ENCODE results near the gene FAM227B. TPM values are rescaled to one million over a fixed set of nuclear protein-coding genes. Genes with fewer than 3 reads are reported as not detected.
A peak's percentile ranks its signal among the peaks of the same experiment; 100 is the strongest.
"Not testable (repeated sequence)": the region's sequence is repeated elsewhere in the genome, so short reads cannot be mapped to it uniquely, and the experiment has no call there.

The FAM227B gene, protein sequence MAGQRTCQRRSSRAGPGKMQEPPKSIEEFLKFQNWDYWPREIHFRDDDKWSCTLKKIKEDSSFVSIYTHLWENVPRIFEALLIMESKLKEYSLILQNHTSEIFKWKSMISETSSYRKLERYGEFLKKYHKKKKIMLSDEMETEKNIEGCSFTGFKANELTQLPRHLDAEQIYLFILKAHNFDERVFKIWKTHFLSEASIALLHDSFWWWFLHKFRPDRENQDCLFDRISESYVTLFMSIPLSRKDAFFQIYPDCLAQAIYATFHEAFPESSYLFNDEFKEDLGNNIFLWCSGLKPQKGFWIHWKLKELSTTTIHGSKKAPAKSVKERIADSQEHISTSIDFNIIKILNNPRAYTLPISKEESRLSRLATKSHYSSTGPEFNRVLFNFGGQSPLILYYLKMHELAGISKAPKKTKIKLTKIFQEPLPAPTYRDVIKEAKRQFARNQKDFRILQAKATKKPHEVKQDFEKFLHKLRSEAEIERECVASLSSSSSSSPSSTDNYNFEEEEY
- 2.6 and 3.2 TPM in 2 replicates for total RNA-seq (2014; rRNA removed; shearing (Covaris generic))
- 3.3 and 4.1 TPM in 2 replicates for polyA plus RNA-seq (2015; cell fraction: cytosol; rRNA removed)
- polyA plus RNA-seq (2015; cell fraction: nucleus; rRNA removed) = 0.93 and 5.1 TPM in 2 replicates

DNA sequence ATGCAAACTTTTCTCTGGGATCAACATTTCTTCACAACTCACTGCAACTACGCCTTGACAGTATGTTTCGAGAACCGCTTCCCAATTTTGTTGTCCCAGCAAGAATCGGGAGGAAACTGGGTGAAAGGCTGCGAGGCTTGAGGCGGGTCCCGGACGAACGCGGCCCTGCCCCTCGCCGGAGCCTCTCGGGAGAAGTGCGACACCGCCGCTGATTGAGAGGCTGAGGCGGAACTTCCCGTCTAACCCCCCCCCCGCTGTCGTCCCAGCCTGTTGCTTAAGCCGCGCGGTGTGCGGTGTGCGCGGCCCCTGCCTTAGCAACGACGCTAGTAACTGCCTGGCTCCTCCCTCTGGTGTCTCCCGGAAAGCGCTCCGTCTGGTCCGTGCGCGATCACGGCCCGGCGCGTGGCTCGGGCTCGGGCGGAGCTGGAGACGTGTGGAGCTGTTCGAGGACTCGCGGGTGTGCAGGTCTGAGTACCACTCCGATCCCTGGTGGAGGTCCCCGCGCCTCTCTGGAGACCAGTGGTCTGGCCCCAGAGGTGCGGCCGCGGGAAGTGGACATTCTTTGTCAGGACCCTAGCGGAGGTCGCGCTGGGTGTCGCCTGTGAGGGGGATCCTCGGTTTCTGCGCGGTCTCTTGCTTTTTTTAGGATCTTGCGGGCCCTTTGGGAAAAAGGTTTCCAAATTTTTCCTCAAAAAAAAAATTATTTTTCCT lies at the start of gene FAM227B, which contains the start of gene DTWD1:
Gene FAM227B, minus strand, starts transcription at position 161 of the 711 bp plus-strand sequence. CDS start 5,647 bp downstream, outside the sequence.
Gene DTWD1, plus strand, starts transcription at position 391 of the 711 bp plus-strand sequence. CDS start 4,120 bp downstream, outside the sequence.
- in situ Hi-C loops (cut with HindIII; ENCODE audit: low pct_unique_long_range_greater_than_20kb, low sequenced_read_pairs) = no loop called here

GRCh38 chr15:49669288-49669687 lies 48.7 kb upstream of the FAM227B start:
- in situ Hi-C loops (cut with HindIII; ENCODE audit: low pct_unique_long_range_greater_than_20kb, low sequenced_read_pairs) = no loop called here

More for the DNA sequence above, at the start of gene FAM227B, which contains the start of gene DTWD1:
- DNase-seq (ENCODE audit: low read depth, low spot score) = peak; percentile 96

GRCh38 chr15:49666486-49666885 lies 45.9 kb upstream of the FAM227B start:
- in situ Hi-C loops (cut with HindIII; ENCODE audit: low pct_unique_long_range_greater_than_20kb, low sequenced_read_pairs); DNase-seq (ENCODE audit: low read depth, low spot score): not testable (repeated sequence)

More at GRCh38 chr15:49669288-49669687, 48.7 kb upstream of the FAM227B start:
- no peak for DNase-seq (ENCODE audit: low read depth, low spot score)

GRCh38 chr15:49664716-49665115 lies 44.1 kb upstream of the FAM227B start:
- in situ Hi-C loops (cut with HindIII; ENCODE audit: low pct_unique_long_range_greater_than_20kb, low sequenced_read_pairs) = no loop called here
- DNase-seq (ENCODE audit: low read depth, low spot score) = no peak

DNA sequence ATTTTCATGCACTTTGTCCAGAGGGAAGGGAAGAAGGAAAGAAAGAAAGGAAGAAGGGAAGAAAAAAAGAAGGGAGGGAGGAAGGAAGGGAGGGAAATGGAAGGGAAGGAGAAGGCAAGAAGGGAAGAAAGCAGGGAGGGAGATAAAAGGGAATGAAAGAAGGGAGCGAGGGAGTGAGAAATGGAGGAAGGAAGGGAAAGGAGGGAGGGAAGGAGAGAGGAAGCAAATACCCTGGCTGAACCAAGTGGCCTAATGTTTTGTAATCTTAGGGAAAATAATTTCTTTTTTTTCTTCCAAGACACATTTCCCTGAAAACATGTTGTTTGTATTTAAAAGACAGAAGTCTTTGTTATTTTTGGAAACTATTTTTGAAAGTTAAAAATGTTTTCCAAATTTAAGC lies 36.1 kb upstream of the FAM227B start:
- no peak for DNase-seq (ENCODE audit: low read depth, low spot score)
- in situ Hi-C loops (cut with HindIII; ENCODE audit: low pct_unique_long_range_greater_than_20kb, low sequenced_read_pairs) = no loop called here

DNA sequence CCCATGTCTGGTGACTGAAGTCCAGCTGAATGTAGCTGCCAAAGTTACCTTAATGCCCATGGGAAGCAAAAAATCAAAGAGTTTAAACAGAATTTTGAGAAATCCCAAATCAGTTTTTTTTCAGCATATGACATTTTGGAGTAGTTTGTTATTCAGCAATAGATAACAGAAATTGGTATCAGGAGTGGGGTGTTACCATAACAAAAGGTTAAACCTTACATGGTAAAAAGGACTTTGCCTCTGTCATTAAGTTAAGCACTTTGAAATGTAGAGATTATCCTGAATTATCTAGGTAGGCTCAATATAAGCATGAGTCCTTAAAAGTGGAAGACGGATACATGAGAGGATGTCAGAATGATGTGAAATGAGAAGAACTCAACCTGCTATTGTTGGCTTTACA lies 32.3 kb upstream of the FAM227B start:
- in situ Hi-C loops (cut with HindIII; ENCODE audit: low pct_unique_long_range_greater_than_20kb, low sequenced_read_pairs) = no loop called here
- no peak for DNase-seq (ENCODE audit: low read depth, low spot score)

GRCh38 chr15:49650676-49651075 lies 30.1 kb upstream of the FAM227B start:
- DNase-seq (ENCODE audit: low read depth, low spot score) = no peak
- in situ Hi-C loops (cut with HindIII; ENCODE audit: low pct_unique_long_range_greater_than_20kb, low sequenced_read_pairs) = no loop called here

DNA sequence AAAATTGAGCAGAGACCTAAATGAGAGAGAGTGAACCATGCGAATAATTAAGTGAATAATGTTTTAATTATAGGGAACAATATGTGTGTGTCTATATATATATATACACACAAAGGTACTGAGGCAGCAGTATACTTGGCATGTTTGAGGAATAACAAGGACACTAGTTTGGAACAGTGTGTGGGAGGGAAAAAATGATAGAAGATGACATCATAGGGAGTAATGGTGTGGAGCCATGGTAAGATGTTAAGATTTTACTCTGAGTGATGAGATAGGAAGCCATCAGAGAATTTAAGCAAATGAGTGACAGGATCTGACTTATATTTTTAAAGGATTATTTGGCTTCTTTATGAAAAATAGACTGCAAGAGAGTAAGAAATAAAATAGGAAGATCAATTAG lies 29.4 kb upstream of the FAM227B start:
- in situ Hi-C loops (cut with HindIII; ENCODE audit: low pct_unique_long_range_greater_than_20kb, low sequenced_read_pairs) = no loop called here
- DNase-seq (ENCODE audit: low read depth, low spot score) = no peak

GRCh38 chr15:49646891-49647290 lies 26.3 kb upstream of the FAM227B start:
- in situ Hi-C loops (cut with HindIII; ENCODE audit: low pct_unique_long_range_greater_than_20kb, low sequenced_read_pairs) = no loop called here
- no peak for DNase-seq (ENCODE audit: low read depth, low spot score)

GRCh38 chr15:49645941-49646340 lies 25.3 kb upstream of the FAM227B start:
- DNase-seq (ENCODE audit: low read depth, low spot score) = no peak
- in situ Hi-C loops (cut with HindIII; ENCODE audit: low pct_unique_long_range_greater_than_20kb, low sequenced_read_pairs) = no loop called here

DNA sequence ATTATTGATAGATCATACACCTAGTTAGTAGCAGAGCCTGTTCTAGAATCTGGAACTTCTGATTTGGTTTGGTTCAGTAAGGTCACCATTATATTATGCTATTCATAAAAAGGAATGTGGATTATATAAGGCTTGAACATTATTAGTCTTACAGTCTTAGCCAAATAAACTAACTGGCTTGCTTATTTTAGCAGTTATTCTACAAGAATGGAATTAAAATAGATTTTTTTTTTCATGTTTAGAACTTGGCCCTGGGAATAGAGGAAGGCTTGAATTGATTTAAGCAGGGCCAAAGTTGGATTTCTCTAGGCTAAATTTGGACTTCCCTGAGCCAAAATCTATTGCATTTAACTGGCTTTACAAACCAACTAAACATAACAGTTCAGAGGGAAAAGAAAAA lies 24.7 kb upstream of the FAM227B start:
- in situ Hi-C loops (cut with HindIII; ENCODE audit: low pct_unique_long_range_greater_than_20kb, low sequenced_read_pairs) = no loop called here
- no peak for DNase-seq (ENCODE audit: low read depth, low spot score)

DNA sequence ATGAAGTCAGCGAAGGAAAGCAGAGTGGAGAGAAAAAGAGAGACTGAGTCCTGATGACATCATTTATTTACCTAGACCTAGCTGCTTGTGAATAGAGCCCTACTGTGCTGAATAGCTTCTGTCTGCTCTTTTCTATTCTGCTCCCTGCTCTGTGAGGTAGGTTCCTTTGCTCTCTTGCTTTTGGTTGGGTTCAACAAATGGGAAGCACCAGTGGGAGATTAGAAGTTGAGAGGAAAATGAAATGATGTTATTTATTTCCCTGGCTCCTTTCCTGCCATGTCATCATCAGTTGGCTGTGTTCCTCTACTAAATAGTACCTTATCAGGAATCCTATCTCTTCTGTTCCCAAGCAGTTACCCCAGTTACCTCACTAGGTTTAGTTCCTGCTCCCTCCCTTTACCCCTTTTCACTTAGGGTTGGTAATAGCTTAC lies 23.8 kb upstream of the FAM227B start:
- DNase-seq (ENCODE audit: low read depth, low spot score) = no peak

DNA sequence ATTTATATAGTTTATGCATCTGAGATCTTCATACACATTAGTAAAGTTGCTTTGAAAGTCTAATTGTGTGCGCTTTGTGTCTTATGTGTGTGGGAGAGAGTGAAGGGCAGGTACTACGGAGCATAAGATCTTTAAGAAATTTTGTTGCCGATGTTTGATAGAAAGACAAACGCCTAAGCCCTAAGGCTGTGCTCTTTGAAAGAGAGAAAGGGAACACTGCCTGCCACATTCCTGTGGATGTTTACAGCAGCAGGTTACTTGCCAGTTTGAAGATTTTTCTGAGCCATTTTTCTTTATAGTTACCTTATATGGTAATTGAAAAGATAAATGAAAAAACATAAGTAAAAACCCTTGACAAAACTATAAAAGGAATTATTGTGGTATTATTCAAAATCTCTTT lies 17.2 kb upstream of the FAM227B start:
- DNase-seq (ENCODE audit: low read depth, low spot score) = no peak
- in situ Hi-C loops (cut with HindIII; ENCODE audit: low pct_unique_long_range_greater_than_20kb, low sequenced_read_pairs) = no loop called here

More for the DNA sequence above, 23.8 kb upstream of the FAM227B start:
- in situ Hi-C loops (cut with HindIII; ENCODE audit: low pct_unique_long_range_greater_than_20kb, low sequenced_read_pairs) = no loop called here

DNA sequence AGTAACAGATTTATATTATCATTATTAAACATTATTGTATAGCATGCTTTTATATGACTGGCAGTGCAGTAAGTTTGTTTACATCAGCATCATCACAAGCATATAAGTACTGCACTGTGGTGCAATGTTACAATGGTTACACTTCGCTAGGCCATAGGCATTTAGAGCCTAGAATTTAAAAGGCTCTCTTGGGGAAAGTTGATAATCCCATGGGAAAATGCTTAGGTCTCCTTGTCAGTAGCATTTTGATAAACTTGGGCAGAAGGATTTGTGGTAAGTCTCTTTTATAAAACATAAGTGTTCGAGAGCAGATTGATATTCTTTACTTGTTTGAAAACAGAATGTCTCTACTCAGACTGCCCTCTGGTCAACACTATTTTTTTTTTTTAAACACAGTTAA lies 7.8 kb upstream of the FAM227B start:
- in situ Hi-C loops (cut with HindIII; ENCODE audit: low pct_unique_long_range_greater_than_20kb, low sequenced_read_pairs) = no loop called here
- no peak for DNase-seq (ENCODE audit: low read depth, low spot score)

GRCh38 chr15:49627407-49627877 lies 6.8 kb upstream of the FAM227B start:
- DNase-seq (ENCODE audit: low read depth, low spot score) = peak; percentile 46
- in situ Hi-C loops (cut with HindIII; ENCODE audit: low pct_unique_long_range_greater_than_20kb, low sequenced_read_pairs) = no loop called here

DNA sequence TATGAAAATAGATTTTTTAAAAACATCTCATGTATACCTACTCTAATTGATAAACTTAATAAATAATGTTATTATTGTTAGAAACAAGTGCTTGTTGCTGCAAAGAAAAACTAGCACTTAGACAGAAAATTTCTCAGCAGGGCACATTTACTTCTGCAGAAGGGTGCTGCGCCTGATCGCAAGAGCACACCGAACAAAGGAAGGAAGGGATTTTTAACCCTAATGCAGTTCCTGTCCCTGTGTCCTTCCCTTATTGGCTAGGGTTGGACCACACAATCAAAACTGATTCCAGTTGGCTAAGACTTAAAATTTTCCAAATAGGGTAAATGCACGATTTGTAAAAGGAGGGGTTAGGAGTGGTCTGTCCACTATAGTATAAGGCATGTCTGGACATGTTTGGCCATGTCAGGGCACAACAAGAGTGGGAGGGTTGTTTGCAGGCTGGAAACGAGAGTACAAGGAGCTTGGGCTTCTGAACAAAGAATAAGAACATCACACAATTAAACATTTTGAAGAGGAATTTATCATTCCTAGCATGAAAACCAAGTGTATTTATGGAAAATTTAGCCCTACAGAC lies 4.9 kb upstream of the FAM227B start:
- in situ Hi-C loops (cut with HindIII; ENCODE audit: low pct_unique_long_range_greater_than_20kb, low sequenced_read_pairs) = no loop called here
- DNase-seq (ENCODE audit: low read depth, low spot score) = no peak

- peak; percentile 53 for DNase-seq (ENCODE audit: low read depth, low spot score)
- in situ Hi-C loops (cut with HindIII; ENCODE audit: low pct_unique_long_range_greater_than_20kb, low sequenced_read_pairs) = no loop called here
Measured at GRCh38 chr15:49624056-49624455, 3.4 kb upstream of the FAM227B start.

DNA sequence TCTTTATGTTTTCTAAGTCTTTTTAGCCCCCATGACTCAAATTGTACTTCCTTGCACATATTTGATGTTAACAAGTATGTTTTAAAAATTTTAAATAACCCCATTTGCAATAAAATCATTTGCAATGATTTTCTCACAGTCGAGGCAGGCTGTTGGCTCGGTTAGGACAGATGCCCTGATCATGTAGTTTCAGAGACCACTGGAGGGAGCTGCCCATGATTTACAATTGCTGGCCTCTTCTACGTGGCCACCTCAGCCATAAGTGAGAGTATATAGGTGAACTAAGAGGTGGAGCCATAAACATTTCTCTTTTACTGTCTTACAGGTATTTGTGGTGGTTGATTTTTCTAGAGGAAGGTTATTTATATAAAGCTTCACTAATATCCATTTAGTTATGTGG lies 1.9 kb upstream of the FAM227B start:
- DNase-seq (ENCODE audit: low read depth, low spot score) = peak; percentile 22
- in situ Hi-C loops (cut with HindIII; ENCODE audit: low pct_unique_long_range_greater_than_20kb, low sequenced_read_pairs) = no loop called here
